Measurements from ENCODE around the gene SLC16A4. TPM values are rescaled to one million over a fixed set of nuclear protein-coding genes. Genes with fewer than 3 reads are reported as not detected.

Gene SLC16A4
- total and polyA plus RNA-seq, 10 of the 15 experiments (the other 5 are each of a cell fraction or from before 2014, with no cell fraction given): 0.13 to 2.2 (median 0.26) TPM; not detected in 1

DNA sequence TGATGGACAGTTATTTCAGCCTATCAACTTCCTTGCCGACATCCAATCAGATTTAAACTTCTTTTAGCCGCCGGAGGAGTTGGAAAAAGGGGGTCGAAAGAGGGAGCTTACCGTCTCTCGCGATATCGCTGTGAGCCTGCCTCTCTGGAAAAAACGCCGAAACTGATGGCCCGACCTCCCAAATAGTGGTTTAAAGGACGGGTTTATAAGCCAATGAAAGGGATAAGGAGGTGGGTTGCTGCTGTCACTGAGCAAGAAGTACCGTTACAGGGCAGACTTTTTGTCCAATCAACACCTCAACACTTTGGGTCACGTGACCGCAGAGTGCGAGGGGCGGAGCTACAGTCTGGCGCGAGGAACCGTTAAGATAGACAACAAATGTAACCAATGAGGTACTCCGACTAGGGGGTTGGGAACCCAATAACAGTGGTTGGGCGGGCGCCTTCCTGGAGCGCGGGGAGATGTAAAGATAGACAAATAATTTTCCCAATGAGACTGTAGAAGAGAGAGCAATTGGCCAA is 51.9 kb downstream of the SLC16A4 start, which contains the start of gene RBM15 (continued):
- TF ChIP-seq ZBTB11 (CRISPR knock-in tag; IDR thresholded peaks at IDR 0.05): peak; percentile 77
- TF ChIP-seq RAD51 (IDR thresholded peaks at IDR 0.05): peak; percentile 100
- TF ChIP-seq FOXK2 (IDR thresholded peaks at IDR 0.05): no peak; the same call in 1 of the 2 replicates
- TF ChIP-seq ATF7 (IDR thresholded peaks at IDR 0.05; ENCODE audit: low read depth): no peak
- peak; percentile 99 for TF ChIP-seq CHD2 (IDR thresholded peaks at IDR 0.05; ENCODE audit: borderline replicate concordance, low read depth, low read length)
- no peak; the same call in none of the 2 replicates for TF ChIP-seq CREB1 (IDR thresholded peaks at IDR 0.05; ENCODE audit: low read depth)
- TF ChIP-seq, protein P1, sequence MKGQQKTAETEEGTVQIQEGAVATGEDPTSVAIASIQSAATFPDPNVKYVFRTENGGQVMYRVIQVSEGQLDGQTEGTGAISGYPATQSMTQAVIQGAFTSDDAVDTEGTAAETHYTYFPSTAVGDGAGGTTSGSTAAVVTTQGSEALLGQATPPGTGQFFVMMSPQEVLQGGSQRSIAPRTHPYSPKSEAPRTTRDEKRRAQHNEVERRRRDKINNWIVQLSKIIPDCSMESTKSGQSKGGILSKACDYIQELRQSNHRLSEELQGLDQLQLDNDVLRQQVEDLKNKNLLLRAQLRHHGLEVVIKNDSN (IDR thresholded peaks at IDR 0.05; ENCODE audit: borderline replicate concordance, extremely low read length, insufficient read depth, low read depth, low read length): peak; percentile 92
- no peak for TF ChIP-seq POLR2AphosphoS5 (IDR thresholded peaks at IDR 0.05; ENCODE audit: low read length)
- TF ChIP-seq E2F4 (IDR thresholded peaks at IDR 0.05; ENCODE audit: low read depth, low read length): peak; percentile 98
- peak; percentile 41; the same call in 1 of the 2 replicates for TF ChIP-seq HCFC1 (IDR thresholded peaks at IDR 0.05; ENCODE audit: low read length)
- TF ChIP-seq POLR2A (IDR thresholded peaks at IDR 0.05; ENCODE audit: low read depth, low read length): no peak
- TF ChIP-seq HDAC6 (IDR thresholded peaks at IDR 0.05; ENCODE audit: unreplicated experiment): no peak
- no peak for TF ChIP-seq RBBP5 (conservative IDR thresholded peaks at IDR 0.05)
- TF ChIP-seq, protein P2, sequence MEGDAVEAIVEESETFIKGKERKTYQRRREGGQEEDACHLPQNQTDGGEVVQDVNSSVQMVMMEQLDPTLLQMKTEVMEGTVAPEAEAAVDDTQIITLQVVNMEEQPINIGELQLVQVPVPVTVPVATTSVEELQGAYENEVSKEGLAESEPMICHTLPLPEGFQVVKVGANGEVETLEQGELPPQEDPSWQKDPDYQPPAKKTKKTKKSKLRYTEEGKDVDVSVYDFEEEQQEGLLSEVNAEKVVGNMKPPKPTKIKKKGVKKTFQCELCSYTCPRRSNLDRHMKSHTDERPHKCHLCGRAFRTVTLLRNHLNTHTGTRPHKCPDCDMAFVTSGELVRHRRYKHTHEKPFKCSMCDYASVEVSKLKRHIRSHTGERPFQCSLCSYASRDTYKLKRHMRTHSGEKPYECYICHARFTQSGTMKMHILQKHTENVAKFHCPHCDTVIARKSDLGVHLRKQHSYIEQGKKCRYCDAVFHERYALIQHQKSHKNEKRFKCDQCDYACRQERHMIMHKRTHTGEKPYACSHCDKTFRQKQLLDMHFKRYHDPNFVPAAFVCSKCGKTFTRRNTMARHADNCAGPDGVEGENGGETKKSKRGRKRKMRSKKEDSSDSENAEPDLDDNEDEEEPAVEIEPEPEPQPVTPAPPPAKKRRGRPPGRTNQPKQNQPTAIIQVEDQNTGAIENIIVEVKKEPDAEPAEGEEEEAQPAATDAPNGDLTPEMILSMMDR (IDR thresholded peaks at IDR 0.05 in 2 of 3, conservative IDR thresholded peaks at IDR 0.05 in 1 of 3; ENCODE audit: control insufficient read depth in 2 of 3, extremely low read depth in 1 of 3, insufficient read depth in 1 of 3, low read depth in 3 of 3, low read length in 3 of 3): no peak
- no peak for TF ChIP-seq SIX5 (IDR thresholded peaks at IDR 0.05; ENCODE audit: low read depth, low read length, severe bottlenecking)
- no peak for TF ChIP-seq ZNF24 (IDR thresholded peaks at IDR 0.05)
- no peak for TF ChIP-seq TCF7 (IDR thresholded peaks at IDR 0.05; ENCODE audit: borderline replicate concordance)
- TF ChIP-seq, protein P3, sequence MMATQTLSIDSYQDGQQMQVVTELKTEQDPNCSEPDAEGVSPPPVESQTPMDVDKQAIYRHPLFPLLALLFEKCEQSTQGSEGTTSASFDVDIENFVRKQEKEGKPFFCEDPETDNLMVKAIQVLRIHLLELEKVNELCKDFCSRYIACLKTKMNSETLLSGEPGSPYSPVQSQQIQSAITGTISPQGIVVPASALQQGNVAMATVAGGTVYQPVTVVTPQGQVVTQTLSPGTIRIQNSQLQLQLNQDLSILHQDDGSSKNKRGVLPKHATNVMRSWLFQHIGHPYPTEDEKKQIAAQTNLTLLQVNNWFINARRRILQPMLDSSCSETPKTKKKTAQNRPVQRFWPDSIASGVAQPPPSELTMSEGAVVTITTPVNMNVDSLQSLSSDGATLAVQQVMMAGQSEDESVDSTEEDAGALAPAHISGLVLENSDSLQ (IDR thresholded peaks at IDR 0.05): peak; percentile 99
- TF ChIP-seq SMARCA5 (IDR thresholded peaks at IDR 0.05): no peak
